ENCODE measurements around the gene MRAS. TPM values are rescaled to one million over a fixed set of nuclear protein-coding genes. Genes with fewer than 3 reads are reported as not detected.
A peak's percentile ranks its signal among the peaks of the same experiment; 100 is the strongest.

The MRAS gene
- total and polyA plus RNA-seq, 3 experiments from 2014 or later: 0.28 to 0.38 (median 0.38) TPM

- Mint-ChIP-seq H3K27me3 (peaks cover 9 to 16% of the 10 kb centered on the region in 2 donors), H3K4me3 (no peak overlapping the region), H3K9me3 (no peaks in the 10 kb centered on the region), H3K36me3 (no peaks in the 10 kb centered on the region), H3K27ac (no peak overlapping the region), H3K4me1 (no peaks in the 10 kb centered on the region)
- Histone ChIP-seq H3K27me3 (ENCODE audit: insufficient read depth, low read length, poor library complexity, severe bottlenecking) (no peaks in the 10 kb centered on the region), H3K4me1 (ENCODE audit: insufficient read depth, low read length) (no peaks in the 10 kb centered on the region), H3K36me3 (ENCODE audit: insufficient read depth, low read length) (no peaks in the 10 kb centered on the region), H3K27ac (ENCODE audit: low read depth, low read length) (no peak overlapping the region), H3K4me3 (ENCODE audit: low read length) (no peak overlapping the region), H3K9me3 (ENCODE audit: low read length) (no peaks in the 10 kb centered on the region)
- POLR2A ChIA-PET: no interaction called here
- CTCF ChIA-PET: no interaction called here
- DNase-seq: no peak
These were observed 16.8 kb downstream of the MRAS start for GRCh38 chr3:138365253-138365555.

- H3K9me3 ChIP-seq (ENCODE audit: low read length): no peaks in the 10 kb centered on the region
- no peak overlapping the region for H3K27ac Mint-ChIP-seq
These were observed 17.8 kb downstream of the MRAS start for GRCh38 chr3:138366006-138366759.

GRCh38 chr3:138367326-138367850, 19.0 kb downstream of the MRAS start:
- Mint-ChIP-seq H3K27ac (no peak overlapping the region), H3K9me3 (peaks cover 0 to 1% (median 0%) of the 10 kb centered on the region in 5 donors), H3K4me3 (no peak overlapping the region), H3K27me3 (peaks cover 21 to 32% of the 10 kb centered on the region in 2 donors), H3K4me1 (no peaks in the 10 kb centered on the region), H3K36me3 (no peaks in the 10 kb centered on the region)
- ChIA-PET POLR2A (no interaction called here), CTCF (no interaction called here)
- H3K9me3 ChIP-seq (ENCODE audit: low read length): no peaks in the 10 kb centered on the region
- H3K4me3 ChIP-seq (ENCODE audit: low read length): no peak overlapping the region
- no peak for DNase-seq
- H3K27me3 ChIP-seq (ENCODE audit: insufficient read depth, low read length, poor library complexity, severe bottlenecking): no peaks in the 10 kb centered on the region
- H3K27ac ChIP-seq (ENCODE audit: low read depth, low read length): no peak overlapping the region
- no peaks in the 10 kb centered on the region for H3K4me1 ChIP-seq (ENCODE audit: insufficient read depth, low read length)
- no peaks in the 10 kb centered on the region for H3K36me3 ChIP-seq (ENCODE audit: insufficient read depth, low read length)

More at GRCh38 chr3:138366006-138366759, 17.8 kb downstream of the MRAS start:
- no peaks in the 10 kb centered on the region for H3K4me1 ChIP-seq (ENCODE audit: insufficient read depth, low read length)
- DNase-seq: no peak
- no peaks in the 10 kb centered on the region for H3K4me1 Mint-ChIP-seq
- no peaks in the 10 kb centered on the region for H3K36me3 ChIP-seq (ENCODE audit: insufficient read depth, low read length)
- POLR2A ChIA-PET: no interaction called here
- H3K27me3 Mint-ChIP-seq: peaks cover 18 to 23% of the 10 kb centered on the region in 2 donors
- H3K27me3 ChIP-seq (ENCODE audit: insufficient read depth, low read length, poor library complexity, severe bottlenecking): no peaks in the 10 kb centered on the region
- H3K27ac ChIP-seq (ENCODE audit: low read depth, low read length): no peak overlapping the region
- H3K4me3 ChIP-seq (ENCODE audit: low read length): no peak overlapping the region
- CTCF ChIA-PET: no interaction called here
- H3K9me3 Mint-ChIP-seq: no peaks in the 10 kb centered on the region
- H3K4me3 Mint-ChIP-seq: no peak overlapping the region
- H3K36me3 Mint-ChIP-seq: no peaks in the 10 kb centered on the region

- no peak for DNase-seq
- ChIA-PET POLR2A (no interaction called here), CTCF (no interaction called here)
- Histone ChIP-seq H3K27me3 (ENCODE audit: insufficient read depth, low read length, poor library complexity, severe bottlenecking) (no peaks in the 10 kb centered on the region), H3K4me3 (ENCODE audit: low read length) (no peak overlapping the region), H3K4me1 (ENCODE audit: insufficient read depth, low read length) (no peaks in the 10 kb centered on the region), H3K27ac (ENCODE audit: low read depth, low read length) (no peak overlapping the region), H3K9me3 (ENCODE audit: low read length) (no peaks in the 10 kb centered on the region), H3K36me3 (ENCODE audit: insufficient read depth, low read length) (no peaks in the 10 kb centered on the region)
- Mint-ChIP-seq H3K4me1 (no peaks in the 10 kb centered on the region), H3K9me3 (peaks cover 0 to 1% (median 0%) of the 10 kb centered on the region in 5 donors), H3K27me3 (peaks cover 21 to 28% of the 10 kb centered on the region in 2 donors), H3K4me3 (no peak overlapping the region), H3K27ac (no peak overlapping the region), H3K36me3 (no peaks in the 10 kb centered on the region)
These were observed 19.5 kb downstream of the MRAS start for GRCh38 chr3:138367911-138368310.

GRCh38 chr3:138369151-138369900, 20.9 kb downstream of the MRAS start:
- Histone ChIP-seq H3K36me3 (ENCODE audit: insufficient read depth, low read length) (no peaks in the 10 kb centered on the region), H3K9me3 (ENCODE audit: low read length) (no peaks in the 10 kb centered on the region), H3K27me3 (ENCODE audit: insufficient read depth, low read length, poor library complexity, severe bottlenecking) (no peaks in the 10 kb centered on the region), H3K4me1 (ENCODE audit: insufficient read depth, low read length) (no peaks in the 10 kb centered on the region), H3K4me3 (ENCODE audit: low read length) (no peak overlapping the region), H3K27ac (ENCODE audit: low read depth, low read length) (no peak overlapping the region)
- no peak for DNase-seq
- H3K4me1 Mint-ChIP-seq: no peaks in the 10 kb centered on the region
- H3K27ac Mint-ChIP-seq: no peak overlapping the region
- CTCF ChIA-PET: no interaction called here
- H3K36me3 Mint-ChIP-seq: no peaks in the 10 kb centered on the region
- peaks cover 0 to 1% (median 0%) of the 10 kb centered on the region in 5 donors for H3K9me3 Mint-ChIP-seq
- POLR2A ChIA-PET: no interaction called here
- no peak overlapping the region for H3K4me3 Mint-ChIP-seq
- H3K27me3 Mint-ChIP-seq: peaks cover 21 to 30% of the 10 kb centered on the region in 2 donors

GRCh38 chr3:138370321-138370720, 21.9 kb downstream of the MRAS start:
- ChIA-PET POLR2A (interaction anchor here (0.5 kb wide), 1 partner anchor 545 kb away, joined by 3 read pairs; no protein-coding TSS in a partner anchor), CTCF (interaction anchor here (1.6 kb wide), 1 partner anchor 20 kb away, joined by 4 read pairs; no protein-coding TSS in a partner anchor)
- H3K36me3 ChIP-seq (ENCODE audit: insufficient read depth, low read length): no peaks in the 10 kb centered on the region
- Mint-ChIP-seq H3K27ac (no peak overlapping the region), H3K4me1 (no peaks in the 10 kb centered on the region), H3K36me3 (no peaks in the 10 kb centered on the region), H3K4me3 (no peak overlapping the region), H3K9me3 (peaks cover 0 to 1% (median 0%) of the 10 kb centered on the region in 5 donors), H3K27me3 (peaks cover 21 to 30% of the 10 kb centered on the region in 2 donors)
- no peak overlapping the region for H3K4me3 ChIP-seq (ENCODE audit: low read length)
- DNase-seq: no peak
- H3K4me1 ChIP-seq (ENCODE audit: insufficient read depth, low read length): no peaks in the 10 kb centered on the region
- no peaks in the 10 kb centered on the region for H3K27me3 ChIP-seq (ENCODE audit: insufficient read depth, low read length, poor library complexity, severe bottlenecking)
- H3K9me3 ChIP-seq (ENCODE audit: low read length): no peaks in the 10 kb centered on the region
- no peak overlapping the region for H3K27ac ChIP-seq (ENCODE audit: low read depth, low read length)

- Mint-ChIP-seq H3K4me3 (no peak overlapping the region), H3K27me3 (peaks cover 21 to 25% of the 10 kb centered on the region in 2 donors), H3K9me3 (peaks cover 0 to 1% (median 0%) of the 10 kb centered on the region in 5 donors), H3K4me1 (no peaks in the 10 kb centered on the region), H3K36me3 (no peaks in the 10 kb centered on the region), H3K27ac (peak overlapping the region in 2 of 8 donors; percentile 2 to 16)
- Histone ChIP-seq H3K4me1 (ENCODE audit: insufficient read depth, low read length) (no peaks in the 10 kb centered on the region), H3K27ac (ENCODE audit: low read depth, low read length) (no peak overlapping the region), H3K4me3 (ENCODE audit: low read length) (no peak overlapping the region), H3K36me3 (ENCODE audit: insufficient read depth, low read length) (no peaks in the 10 kb centered on the region), H3K9me3 (ENCODE audit: low read length) (no peaks in the 10 kb centered on the region), H3K27me3 (ENCODE audit: insufficient read depth, low read length, poor library complexity, severe bottlenecking) (no peaks in the 10 kb centered on the region)
- CTCF ChIA-PET: interaction anchor here (1.6 kb wide), 1 partner anchor 21 kb away, joined by 4 read pairs; no protein-coding TSS in a partner anchor
- no peak for DNase-seq
- POLR2A ChIA-PET: no interaction called here
These were observed 22.9 kb downstream of the MRAS start for GRCh38 chr3:138371070-138371965.
